ENCODE data around the gene PIGX.
"Not testable (repeated sequence)": the region's sequence is repeated elsewhere in the genome, so short reads cannot be mapped to it uniquely, and the experiment has no call there.

Gene PIGX

GRCh38 chr3:196706327-196706726, 5.8 kb upstream of the PIGX start:
- no peak for DNase-seq (ENCODE audit: low read depth in 2 of 2)

GRCh38 chr3:196706731-196707130, 5.4 kb upstream of the PIGX start:
- no peak for DNase-seq (ENCODE audit: low read depth in 2 of 2)

- no peak for DNase-seq (ENCODE audit: low read depth in 2 of 2)
These were observed 4.6 kb upstream of the PIGX start for GRCh38 chr3:196707566-196707965.

GRCh38 chr3:196708467-196708866, 3.7 kb upstream of the PIGX start:
- DNase-seq (ENCODE audit: low read depth in 2 of 2) = no peak

GRCh38 chr3:196712514-196713413, 587 bp downstream of the PIGX start:
- DNase-seq (ENCODE audit: low read depth in 2 of 2) = peak; percentile 58 to 70

GRCh38 chr3:196717162-196717561, 5.0 kb downstream of the PIGX start:
- DNase-seq (ENCODE audit: low read depth in 2 of 2) = not testable (repeated sequence)

- DNase-seq (ENCODE audit: low read depth in 2 of 2) = no peak
These were observed 8.9 kb downstream of the PIGX start for GRCh38 chr3:196721097-196721496.

- no peak for DNase-seq (ENCODE audit: low read depth in 2 of 2)
These were observed 14.9 kb downstream of the PIGX start for GRCh38 chr3:196726788-196727675.

GRCh38 chr3:196735751-196736150, 23.6 kb downstream of the PIGX start:
- DNase-seq (ENCODE audit: low read depth in 2 of 2) = no peak

GRCh38 chr3:196736670-196737374, 24.6 kb downstream of the PIGX start:
- DNase-seq (ENCODE audit: low read depth in 2 of 2) = no peak

GRCh38 chr3:196737655-196738054, 25.5 kb downstream of the PIGX start:
- DNase-seq (ENCODE audit: low read depth in 2 of 2) = no peak

- DNase-seq (ENCODE audit: low read depth in 2 of 2) = peak; percentile 87 to 91
These were observed 27.7 kb downstream of the PIGX start, which contains the start of gene PAK2 for GRCh38 chr3:196739671-196740480. TSS of gene PAK2 (plus strand) at chr3:196739857. CDS start at chr3:196782647, 42,790 bp downstream.

GRCh38 chr3:196740481-196741248, 28.5 kb downstream of the PIGX start:
- peak in 1 of 2 donors; percentile 7 for DNase-seq (ENCODE audit: low read depth in 2 of 2)

GRCh38 chr3:196741249-196741889, 29.2 kb downstream of the PIGX start:
- no peak for DNase-seq (ENCODE audit: low read depth in 2 of 2)

GRCh38 chr3:196743569-196743968, 31.4 kb downstream of the PIGX start:
- DNase-seq (ENCODE audit: low read depth in 2 of 2) = not testable (repeated sequence)

- DNase-seq (ENCODE audit: low read depth in 2 of 2) = no peak
These were observed 36.9 kb downstream of the PIGX start for GRCh38 chr3:196749125-196749524.

- no peak for DNase-seq (ENCODE audit: low read depth in 2 of 2)
These were observed 41.0 kb downstream of the PIGX start for GRCh38 chr3:196753201-196753600.

- DNase-seq (ENCODE audit: low read depth in 2 of 2) = no peak
These were observed 42.2 kb downstream of the PIGX start for GRCh38 chr3:196754091-196754981.

- DNase-seq (ENCODE audit: low read depth in 2 of 2) = no peak
These were observed 44.6 kb downstream of the PIGX start for GRCh38 chr3:196756732-196757131.
